GM12878 (cell line): ENCODE measurements around the gene OLFM2. TPM values are rescaled to one million over a fixed set of nuclear protein-coding genes. Genes with fewer than 3 reads are reported as not detected.

Experiments used
- ATAC-seq: fragments of 200-7000 bp; cut with Tn5 transposase; 3 replicates; pipeline ENCODE4 v1.9.1; 2020; ENCODE audit warnings: mild to moderate bottlenecking, moderate library complexity
- BruUV-seq: library from RNA; stranded (reverse); fragments of 400-500 nt; replicated peaks from 2 replicates; lab custom pipeline; 2021; lab: Mats Ljungman, UMichigan
- CTCF ChIA-PET: fragments of 300-600 bp; sonication (Branson Sonifier 250); formaldehyde crosslinking; extraction: SDS; loops from one replicate; lab custom pipeline; 2021; ENCODE audit warnings: inconsistent platforms; lab: Yijun Ruan, JAX
- POLR2A ChIA-PET: fragments of 350-600 bp; formaldehyde crosslinking; extraction: SDS; loops from one replicate; lab custom pipeline; 2021; ENCODE audit warnings: inconsistent platforms; lab: Charles Lee
- RAD21 ChIA-PET: fragments of 300-600 bp; sonication (Branson Sonifier 250); formaldehyde crosslinking; loops from one replicate; lab custom pipeline; 2023; ENCODE audit warnings: antibody characterized with exemption; ENCODE audit not compliant: unreplicated experiment; lab: Charles Lee
- SMC1A ChIA-PET: fragments of 300-600 bp; sonication (Branson Sonifier 250); formaldehyde crosslinking; loops from one replicate; lab custom pipeline; 2023; ENCODE audit not compliant: unreplicated experiment, uncharacterized antibody; lab: Charles Lee
- DNase-seq: peaks from one replicate; pipeline ENCODE4 v3.0.0-alpha.2; 2011; ENCODE audit warnings: low read depth, low spot score
- FAIRE-seq: peaks from 3 replicates; lab custom pipeline; 2011; peaks lifted over from hg19 to GRCh38; lab: Jason Lieb, UNC
- H2AFZ ChIP-seq: 2 replicates; pipeline ENCODE4 v1.6.0; 2011; ENCODE audit warnings: low read depth, low read length, control low read depth; ENCODE audit not compliant: control insufficient read depth
- H3K27ac ChIP-seq: 2 replicates; pipeline ENCODE4 v1.5.1; 2011; ENCODE audit warnings: control low read depth; ENCODE audit not compliant: control insufficient read depth, insufficient read depth
- H3K27me3 ChIP-seq, 2 experiments: replicated peaks in 1 of 2; 2 replicates each; pipeline versions ENCODE4 v1.6.0 to v1.6.1; 2011; ENCODE audit warnings: low read length in 1 of 2; ENCODE audit not compliant: control insufficient read depth in 2 of 2, insufficient read depth in 2 of 2
- H3K36me3 ChIP-seq, 2 experiments: 2 replicates each; pipeline ENCODE4 v1.5.1; 2011; ENCODE audit warnings: low read length in 1 of 2; ENCODE audit not compliant: control insufficient read depth in 2 of 2, insufficient read depth in 2 of 2
- H3K4me1 ChIP-seq: 2 replicates; pipeline ENCODE4 v1.6.1; 2011; ENCODE audit warnings: mild to moderate bottlenecking, low read length, moderate library complexity, mixed read lengths; ENCODE audit not compliant: control insufficient read depth, insufficient read depth
- H3K4me2 ChIP-seq: 2 replicates; pipeline ENCODE4 v1.6.0; 2011; ENCODE audit warnings: control low read depth; ENCODE audit not compliant: control insufficient read depth, insufficient read depth
- H3K4me3 ChIP-seq: fragments of 200-600 bp; sonication (generic); 2 replicates; pipeline ENCODE4 v1.5.1; 2016
- H3K79me2 ChIP-seq: 2 replicates; pipeline ENCODE4 v1.6.0; 2011; ENCODE audit warnings: low read length; ENCODE audit not compliant: control insufficient read depth, insufficient read depth
- H3K9ac ChIP-seq: 2 replicates; pipeline ENCODE4 v1.8.0; 2011; ENCODE audit warnings: low read length, control low read depth, mixed read lengths; ENCODE audit not compliant: control insufficient read depth, insufficient read depth
- H3K9me3 ChIP-seq: replicated peaks from 3 replicates; pipeline ENCODE4 v1.5.1; 2011; ENCODE audit warnings: mild to moderate bottlenecking, low read length; ENCODE audit not compliant: control insufficient read depth, insufficient read depth
- H4K20me1 ChIP-seq: 2 replicates; pipeline ENCODE4 v1.6.0; 2011; ENCODE audit not compliant: control insufficient read depth, insufficient read depth
- BHLHE40 ChIP-seq, 2 experiments: fragments of 450-650 bp in 1 of 2; IDR thresholded peaks; 2 replicates each; pipeline ENCODE4 v1.6.1; 2011 to 2017; ENCODE audit warnings: low read depth in 2 of 2, borderline replicate concordance in 1 of 2, improper control_type of control experiment in 1 of 2, low read length in 1 of 2, mild to moderate bottlenecking in 1 of 2
- CHD1 ChIP-seq: IDR thresholded peaks from 2 replicates; pipeline ENCODE4 v1.6.1; 2012; ENCODE audit warnings: low read depth, low read length, improper control_type of control experiment
- GATAD2B ChIP-seq: fragments of 450-650 bp; conservative IDR thresholded peaks from 2 replicates; pipeline ENCODE4 v1.6.1; 2017; ENCODE audit warnings: low read depth, mild to moderate bottlenecking, moderate library complexity
- IKZF1 ChIP-seq: fragments of 450-650 bp; conservative IDR thresholded peaks from 2 replicates; pipeline ENCODE4 v1.6.1; 2017; ENCODE audit warnings: antibody characterized with exemption, mild to moderate bottlenecking
- IRF4 ChIP-seq: IDR thresholded peaks from 2 replicates; pipeline ENCODE4 v1.6.1; 2011; ENCODE audit warnings: low read depth, low read length
- JUNB ChIP-seq: IDR thresholded peaks from 2 replicates; pipeline ENCODE4 v1.6.1; 2016; ENCODE audit warnings: antibody characterized with exemption, mild to moderate bottlenecking
- NBN ChIP-seq: fragments of 450-650 bp; IDR thresholded peaks from 2 replicates; pipeline ENCODE4 v1.6.1; 2016
- NFXL1 ChIP-seq: fragments of 450-650 bp; IDR thresholded peaks from 2 replicates; pipeline ENCODE4 v1.6.1; 2017; ENCODE audit warnings: antibody characterized with exemption, mild to moderate bottlenecking, borderline replicate concordance
- PAX8 ChIP-seq: fragments of 450-650 bp; IDR thresholded peaks from 2 replicates; pipeline ENCODE4 v1.6.1; 2017; ENCODE audit warnings: mild to moderate bottlenecking, moderate library complexity
- SP1 ChIP-seq: IDR thresholded peaks from one replicate; pipeline ENCODE4 v1.6.1; 2011; ENCODE audit warnings: low read depth, low read length
- SREBF2 ChIP-seq: IDR thresholded peaks from 2 replicates; pipeline ENCODE4 v1.6.1; 2012; ENCODE audit warnings: mild to moderate bottlenecking, low read length
- TCF7 ChIP-seq: IDR thresholded peaks from 2 replicates; pipeline ENCODE4 v1.6.1; 2014; ENCODE audit warnings: antibody characterized with exemption, borderline replicate concordance
- YY1 ChIP-seq: IDR thresholded peaks from 2 replicates; pipeline ENCODE4 v1.6.1; 2011; ENCODE audit warnings: low read depth, mild to moderate bottlenecking, low read length
- ZNF274 ChIP-seq: IDR thresholded peaks from one replicate; pipeline ENCODE4 v1.8.0; 2011; ENCODE audit not compliant: insufficient read length, insufficient read depth
- WGBS: methylation state at CpG from one replicate; pipeline ENCODE4 v1.1.6; 2016; ENCODE audit warnings: low lambda C conversion rate; ENCODE audit not compliant: insufficient replicate concordance, insufficient coverage; ENCODE audit errors: missing lambda C conversion rate; 5-methylcytosine and 5-hydroxymethylcytosine counted together
- in situ Hi-C: fragments of 300-500 bp; cut with MboI; formaldehyde crosslinking; loops from 9 replicates; pipeline ENCODE4 v1.14.3; 2018; ENCODE audit warnings: mixed read lengths
- intact Hi-C: fragments of 100-400 bp; cut with micrococcal nuclease; formaldehyde crosslinking; loops from one replicate; pipeline ENCODE4 v1.14.2; 2022; ENCODE audit not compliant: unreplicated experiment
- polyA plus RNA-seq, 11 experiments: library from polyadenylated mRNA; depleted of rRNA in 4 of 11; unstranded in 6 of 11; stranded (reverse) in 5 of 11; fragments of >200 nt; fragmentation: Nextera tagmentation in 4 of 11; fragmentation: Illumina TruSeq in 1 of 11; extraction: Ambion mirVana in 4 of 11; extraction: Trizol in 1 of 11; gene quantifications; 1 replicate in 1 of 11; 2 replicates in 10 of 11; pipeline versions ENCODE4 v1.2.1 to v1.2.3, GENCODE V29; 2011 to 2016; ENCODE audit warnings: inconsistent platforms in 2 of 11, missing spikeins in 2 of 11, low read depth in 1 of 11
- total RNA-seq, 4 experiments: library from RNA; depleted of rRNA in 3 of 4; stranded (reverse); fragments of >200 nt in 3 of 4; fragmentation: Illumina TruSeq in 1 of 4; extraction: Trizol in 1 of 4; gene quantifications; 2 replicates each; pipeline versions ENCODE4 v1.2.1 to v1.2.3, GENCODE V29; 2013 to 2021
- TF ChIP-seq, protein P1 (sequence below): fragments of 450-650 bp; IDR thresholded peaks from 2 replicates; pipeline ENCODE4 v1.6.1; 2017; ENCODE audit warnings: mild to moderate bottlenecking, low read depth, inconsistent platforms; ENCODE audit not compliant: poor library complexity, severe bottlenecking
- TF ChIP-seq, protein P2 (sequence below): IDR thresholded peaks from 2 replicates; pipeline ENCODE4 v1.6.1; 2012; ENCODE audit warnings: low read length, inconsistent platforms
- TF ChIP-seq, protein P3 (sequence below): IDR thresholded peaks from 2 replicates; pipeline ENCODE4 v1.6.1; 2011; ENCODE audit warnings: mild to moderate bottlenecking, low read depth, low read length, moderate library complexity; ENCODE audit not compliant: insufficient replicate concordance
- TF ChIP-seq, protein P4 (sequence below): fragments of 450-650 bp; IDR thresholded peaks from 2 replicates; pipeline ENCODE4 v1.6.1; 2017; ENCODE audit warnings: mild to moderate bottlenecking

The OLFM2 gene
- total and polyA plus RNA-seq, 10 of the 15 experiments (the other 5 are each of a cell fraction or from before 2014, with no cell fraction given) = 0.07 to 3.5 (median 0.27) TPM; not detected in 5

DNA sequence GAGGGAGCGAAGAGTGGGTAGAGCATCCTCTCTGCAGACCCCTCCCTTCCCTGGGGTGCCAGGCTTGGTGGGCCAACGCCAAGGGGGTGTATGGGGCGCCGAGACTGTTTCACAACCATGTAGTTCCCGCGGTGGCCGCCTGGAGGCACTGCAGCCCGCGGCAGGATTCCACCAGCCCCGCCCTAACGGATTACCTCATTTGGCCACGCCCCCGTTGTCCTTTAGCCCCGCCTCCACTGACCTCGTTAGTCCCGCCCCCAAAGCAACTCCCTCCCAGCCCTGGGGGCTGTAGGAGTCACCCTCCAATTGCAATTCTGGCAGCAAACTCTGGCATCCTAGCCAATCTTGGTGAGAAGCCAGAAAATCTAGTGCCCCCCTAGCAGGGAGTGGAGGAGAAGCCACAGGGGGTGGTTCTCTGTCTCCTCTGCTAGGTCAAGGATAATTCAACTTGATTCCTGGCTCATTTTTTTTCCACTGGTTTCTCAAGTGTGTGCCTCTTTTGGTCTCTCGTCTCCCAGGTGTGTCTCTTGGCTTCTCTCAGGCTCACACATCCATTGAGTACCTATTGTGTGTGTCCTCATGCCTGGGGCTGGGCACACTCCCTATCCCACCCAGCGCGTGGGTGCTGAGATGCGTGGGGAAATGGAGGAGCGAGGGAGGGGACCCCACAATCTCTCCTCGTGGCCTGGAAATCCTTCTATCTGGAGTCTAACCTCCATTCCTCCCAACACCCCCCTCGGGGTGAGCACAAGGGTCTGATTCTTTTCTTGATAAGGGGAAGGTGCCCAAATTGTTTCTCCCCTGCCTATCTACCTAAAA lies 2.0 kb downstream of the OLFM2 start:
- H2AFZ ChIP-seq = no peak overlapping the region
- RAD21 ChIA-PET = interaction anchor here (1.0 kb wide), 1 partner anchor 315 kb away, joined by 3 read pairs; no protein-coding TSS in a partner anchor
- no TSS peak for BruUV-seq
- H3K9me3 ChIP-seq = no peaks in the 10 kb centered on the region; the same call in 2 of the 3 replicates
- in situ Hi-C loops = loop anchor here (5.0 kb wide), 1 partner anchor 93 kb away; no protein-coding TSS in a partner anchor
- H3K27ac ChIP-seq = no peak overlapping the region
- ATAC-seq (peak; percentile 85), DNase-seq (no peak), FAIRE-seq (peak; percentile 73)
- no peak overlapping the region for H3K4me3 ChIP-seq
- H3K79me2 ChIP-seq = no peaks in the 10 kb centered on the region
- no peaks in the 10 kb centered on the region for H4K20me1 ChIP-seq
- H3K36me3 ChIP-seq = no peaks in the 10 kb centered on the region
- CTCF ChIA-PET = interaction anchor here (0.9 to 4.4 kb wide), 3 partner anchors 66 to 316 kb away, joined by 3 to 60 read pairs (median 34); no protein-coding TSS in a partner anchor
- H3K9ac ChIP-seq = no peak overlapping the region
- WGBS = 10% methylated on average over 23 of the region's 23 CpGs
- no peaks in the 10 kb centered on the region for H3K4me1 ChIP-seq
- no peaks in the 10 kb centered on the region for H3K27me3 ChIP-seq
- POLR2A ChIA-PET = no interaction called here
- SMC1A ChIA-PET = no interaction called here
- intact Hi-C loops = loop anchor here (1.0 to 2.0 kb wide), 3 partner anchors 66 to 316 kb away; no protein-coding TSS in a partner anchor
- no peak overlapping the region for H3K4me2 ChIP-seq
- TF ChIP-seq IKZF1 (peak; percentile 28; the same call in 1 of the 2 replicates), TCF7 (no peak), CHD1 (no peak), BHLHE40 (IDR thresholded peaks at IDR 0.05; ENCODE audit: borderline replicate concordance in 1 of 2, low read depth in 2 of 2, low read length in 1 of 2) (peak in 1 of 2 experiments; percentile 30; a peak in 2 of 4 replicates), NBN (peak; percentile 50; the same call in 1 of the 2 replicates), GATAD2B (no peak), IRF4 (no peak), NFXL1 (no peak), SP1 (peak; percentile 77), PAX8 (no peak), YY1 (peak; percentile 65; the same call in 1 of the 2 replicates), JUNB (no peak), ZNF274 (no peak), SREBF2 (no peak)
- TF ChIP-seq, protein P1, sequence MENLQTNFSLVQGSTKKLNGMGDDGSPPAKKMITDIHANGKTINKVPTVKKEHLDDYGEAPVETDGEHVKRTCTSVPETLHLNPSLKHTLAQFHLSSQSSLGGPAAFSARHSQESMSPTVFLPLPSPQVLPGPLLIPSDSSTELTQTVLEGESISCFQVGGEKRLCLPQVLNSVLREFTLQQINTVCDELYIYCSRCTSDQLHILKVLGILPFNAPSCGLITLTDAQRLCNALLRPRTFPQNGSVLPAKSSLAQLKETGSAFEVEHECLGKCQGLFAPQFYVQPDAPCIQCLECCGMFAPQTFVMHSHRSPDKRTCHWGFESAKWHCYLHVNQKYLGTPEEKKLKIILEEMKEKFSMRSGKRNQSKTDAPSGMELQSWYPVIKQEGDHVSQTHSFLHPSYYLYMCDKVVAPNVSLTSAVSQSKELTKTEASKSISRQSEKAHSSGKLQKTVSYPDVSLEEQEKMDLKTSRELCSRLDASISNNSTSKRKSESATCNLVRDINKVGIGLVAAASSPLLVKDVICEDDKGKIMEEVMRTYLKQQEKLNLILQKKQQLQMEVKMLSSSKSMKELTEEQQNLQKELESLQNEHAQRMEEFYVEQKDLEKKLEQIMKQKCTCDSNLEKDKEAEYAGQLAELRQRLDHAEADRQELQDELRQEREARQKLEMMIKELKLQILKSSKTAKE = no peak
- TF ChIP-seq, protein P2, sequence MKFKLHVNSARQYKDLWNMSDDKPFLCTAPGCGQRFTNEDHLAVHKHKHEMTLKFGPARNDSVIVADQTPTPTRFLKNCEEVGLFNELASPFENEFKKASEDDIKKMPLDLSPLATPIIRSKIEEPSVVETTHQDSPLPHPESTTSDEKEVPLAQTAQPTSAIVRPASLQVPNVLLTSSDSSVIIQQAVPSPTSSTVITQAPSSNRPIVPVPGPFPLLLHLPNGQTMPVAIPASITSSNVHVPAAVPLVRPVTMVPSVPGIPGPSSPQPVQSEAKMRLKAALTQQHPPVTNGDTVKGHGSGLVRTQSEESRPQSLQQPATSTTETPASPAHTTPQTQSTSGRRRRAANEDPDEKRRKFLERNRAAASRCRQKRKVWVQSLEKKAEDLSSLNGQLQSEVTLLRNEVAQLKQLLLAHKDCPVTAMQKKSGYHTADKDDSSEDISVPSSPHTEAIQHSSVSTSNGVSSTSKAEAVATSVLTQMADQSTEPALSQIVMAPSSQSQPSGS = peak; percentile 52; the same call in 1 of the 2 replicates
- TF ChIP-seq, protein P3, sequence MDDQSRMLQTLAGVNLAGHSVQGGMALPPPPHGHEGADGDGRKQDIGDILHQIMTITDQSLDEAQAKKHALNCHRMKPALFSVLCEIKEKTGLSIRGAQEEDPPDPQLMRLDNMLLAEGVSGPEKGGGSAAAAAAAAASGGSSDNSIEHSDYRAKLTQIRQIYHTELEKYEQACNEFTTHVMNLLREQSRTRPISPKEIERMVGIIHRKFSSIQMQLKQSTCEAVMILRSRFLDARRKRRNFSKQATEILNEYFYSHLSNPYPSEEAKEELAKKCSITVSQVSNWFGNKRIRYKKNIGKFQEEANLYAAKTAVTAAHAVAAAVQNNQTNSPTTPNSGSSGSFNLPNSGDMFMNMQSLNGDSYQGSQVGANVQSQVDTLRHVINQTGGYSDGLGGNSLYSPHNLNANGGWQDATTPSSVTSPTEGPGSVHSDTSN = no peak
- TF ChIP-seq, protein P4, sequence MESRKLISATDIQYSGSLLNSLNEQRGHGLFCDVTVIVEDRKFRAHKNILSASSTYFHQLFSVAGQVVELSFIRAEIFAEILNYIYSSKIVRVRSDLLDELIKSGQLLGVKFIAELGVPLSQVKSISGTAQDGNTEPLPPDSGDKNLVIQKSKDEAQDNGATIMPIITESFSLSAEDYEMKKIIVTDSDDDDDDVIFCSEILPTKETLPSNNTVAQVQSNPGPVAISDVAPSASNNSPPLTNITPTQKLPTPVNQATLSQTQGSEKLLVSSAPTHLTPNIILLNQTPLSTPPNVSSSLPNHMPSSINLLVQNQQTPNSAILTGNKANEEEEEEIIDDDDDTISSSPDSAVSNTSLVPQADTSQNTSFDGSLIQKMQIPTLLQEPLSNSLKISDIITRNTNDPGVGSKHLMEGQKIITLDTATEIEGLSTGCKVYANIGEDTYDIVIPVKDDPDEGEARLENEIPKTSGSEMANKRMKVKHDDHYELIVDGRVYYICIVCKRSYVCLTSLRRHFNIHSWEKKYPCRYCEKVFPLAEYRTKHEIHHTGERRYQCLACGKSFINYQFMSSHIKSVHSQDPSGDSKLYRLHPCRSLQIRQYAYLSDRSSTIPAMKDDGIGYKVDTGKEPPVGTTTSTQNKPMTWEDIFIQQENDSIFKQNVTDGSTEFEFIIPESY = no peak
